GM11168 (cell line): Measurements from ENCODE around the gene NFIB.

ENCODE experiments used
- in situ Hi-C: fragments of 300-500 bp; cut with MboI; formaldehyde crosslinking; loops from one replicate; pipeline ENCODE4 v1.12.0; 2022; ENCODE audit warnings: low sequenced_read_pairs; ENCODE audit not compliant: unreplicated experiment

NFIB gene

DNA sequence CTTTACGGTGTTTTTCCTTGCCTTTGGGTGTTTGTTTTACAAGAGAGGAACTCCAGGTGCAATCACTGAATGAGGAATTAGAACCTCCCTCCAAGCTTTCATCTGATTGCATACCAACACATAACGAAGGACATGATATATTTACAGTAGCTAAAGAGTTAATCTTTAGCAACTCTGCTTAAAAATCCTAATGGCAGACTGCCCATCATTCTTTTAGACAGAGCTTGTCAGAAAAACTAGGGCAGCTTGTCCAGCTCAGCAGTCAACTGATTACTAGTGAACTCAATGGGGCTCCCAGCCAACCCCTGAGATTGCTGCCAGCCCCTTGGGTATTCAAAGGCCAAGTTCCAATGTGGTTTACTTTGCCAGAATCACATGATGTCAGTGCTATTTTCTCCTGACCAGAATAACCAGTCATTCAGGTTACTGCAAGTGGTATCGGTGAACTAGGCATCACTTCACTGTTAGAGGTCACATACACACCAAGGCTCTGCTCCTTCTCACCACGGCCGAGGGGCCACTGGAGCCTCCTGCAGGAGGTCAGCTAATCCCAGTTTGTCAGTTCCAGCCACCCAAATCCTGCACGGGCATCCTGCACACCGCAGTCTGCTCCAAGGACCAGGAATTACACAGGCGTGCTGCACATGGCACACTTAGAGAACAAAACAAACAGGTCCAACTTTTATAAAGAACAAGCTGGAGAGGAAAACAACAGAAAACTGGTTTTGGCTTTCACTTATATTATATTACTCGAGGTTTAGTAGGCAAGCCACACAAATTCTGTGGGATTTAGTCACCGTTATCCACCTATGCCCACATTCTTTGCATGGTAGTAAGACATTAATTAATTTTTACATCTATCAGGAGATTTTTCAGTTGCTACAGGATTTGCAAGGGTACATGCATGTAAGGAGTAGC lies 62.5 kb downstream of the NFIB start:
- in situ Hi-C loops = no loop called here

DNA sequence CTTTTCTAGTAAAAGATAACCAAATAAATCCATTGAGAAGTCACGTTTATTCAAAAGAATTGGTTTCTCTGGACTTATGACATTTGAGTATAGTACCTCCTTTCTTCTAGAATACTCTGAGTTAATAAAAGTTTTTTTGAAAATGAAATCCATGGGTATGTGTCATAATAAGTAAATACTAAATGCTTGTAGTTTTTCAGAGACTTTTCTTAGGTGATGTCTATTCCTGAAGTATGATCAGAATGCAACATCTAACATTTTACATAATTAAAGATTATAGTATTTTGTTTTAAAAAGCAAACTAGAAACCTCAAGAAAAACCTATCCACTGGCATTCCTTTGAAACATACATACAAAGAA lies 63.2 kb downstream of the NFIB start:
- in situ Hi-C loops = no loop called here

DNA sequence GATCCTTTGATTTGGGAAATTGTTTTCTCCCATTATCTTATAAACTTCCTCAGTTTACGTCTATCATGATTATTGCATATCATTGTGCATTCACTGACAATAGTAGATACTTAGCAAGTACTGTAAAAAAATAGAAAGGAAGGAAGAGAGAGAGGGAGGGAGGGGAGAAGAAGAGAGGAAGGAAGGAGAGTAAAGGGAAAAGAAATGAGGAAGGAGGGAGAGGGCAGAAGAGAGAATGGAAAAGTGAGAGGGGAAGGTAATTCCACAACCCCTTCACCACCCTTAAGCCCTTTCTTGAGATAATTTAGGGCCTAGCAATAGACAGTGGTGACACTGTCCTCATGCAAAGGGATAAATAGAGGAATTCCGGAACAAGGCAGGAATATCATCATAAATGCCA lies 64.4 kb downstream of the NFIB start:
- in situ Hi-C loops = no loop called here

DNA sequence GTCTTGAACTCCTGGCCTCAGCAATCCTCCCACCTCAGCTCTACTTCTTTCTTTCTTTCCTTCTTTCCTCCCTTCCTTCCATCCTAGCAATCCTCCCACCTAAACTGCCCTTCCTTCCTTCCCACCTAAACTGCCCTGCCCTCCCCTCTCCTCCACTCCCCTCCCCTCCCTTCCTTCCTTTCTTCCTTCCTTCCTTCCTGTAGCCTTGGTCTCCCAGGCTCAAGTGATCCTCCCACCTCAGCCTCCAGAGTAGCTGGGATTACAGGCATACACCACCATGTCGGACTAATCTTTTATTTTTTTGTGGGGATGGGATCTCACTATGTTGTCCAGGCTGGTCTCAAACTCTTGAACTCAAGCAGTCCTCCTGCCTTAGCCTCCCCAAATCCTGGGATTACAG lies 65.8 kb downstream of the NFIB start:
- in situ Hi-C loops = no loop called here

DNA sequence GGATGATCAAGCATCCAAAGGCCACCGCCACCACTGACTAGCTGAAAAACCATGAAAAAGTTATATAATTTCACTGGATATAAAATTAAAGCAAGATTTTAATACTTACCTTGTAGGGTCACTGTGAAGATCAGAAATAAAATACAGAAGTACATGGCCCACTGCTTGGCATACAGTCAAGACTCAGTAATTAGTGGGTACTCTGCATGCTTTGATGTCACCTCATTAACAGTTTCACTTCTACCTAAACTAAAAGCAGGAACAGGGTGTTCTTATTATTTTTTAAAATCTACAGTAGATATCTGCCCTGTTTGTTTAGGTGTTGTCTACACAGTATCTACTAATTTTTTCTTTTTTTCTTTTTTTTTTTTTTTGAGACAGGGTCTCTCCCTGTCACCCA lies 66.4 kb downstream of the NFIB start:
- in situ Hi-C loops = no loop called here

DNA sequence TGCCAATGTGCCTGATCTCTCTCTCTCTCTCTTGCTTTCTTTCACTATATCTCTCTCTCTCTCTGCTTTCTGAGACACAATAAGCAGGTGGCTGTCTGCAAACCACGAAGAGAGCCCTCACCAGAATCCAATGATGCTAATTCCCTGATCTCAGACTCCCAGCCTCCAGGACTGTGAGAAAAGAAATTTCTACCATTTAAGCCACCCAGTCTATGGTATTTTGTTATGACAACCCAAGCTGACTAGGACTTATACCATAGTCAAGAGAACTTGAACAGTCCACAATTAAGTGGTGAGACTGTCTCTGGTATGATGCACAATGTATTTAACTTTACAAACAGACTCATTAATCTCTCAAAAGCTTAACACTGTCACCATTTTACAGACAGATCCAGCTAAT lies 67.0 kb downstream of the NFIB start:
- in situ Hi-C loops = no loop called here

DNA sequence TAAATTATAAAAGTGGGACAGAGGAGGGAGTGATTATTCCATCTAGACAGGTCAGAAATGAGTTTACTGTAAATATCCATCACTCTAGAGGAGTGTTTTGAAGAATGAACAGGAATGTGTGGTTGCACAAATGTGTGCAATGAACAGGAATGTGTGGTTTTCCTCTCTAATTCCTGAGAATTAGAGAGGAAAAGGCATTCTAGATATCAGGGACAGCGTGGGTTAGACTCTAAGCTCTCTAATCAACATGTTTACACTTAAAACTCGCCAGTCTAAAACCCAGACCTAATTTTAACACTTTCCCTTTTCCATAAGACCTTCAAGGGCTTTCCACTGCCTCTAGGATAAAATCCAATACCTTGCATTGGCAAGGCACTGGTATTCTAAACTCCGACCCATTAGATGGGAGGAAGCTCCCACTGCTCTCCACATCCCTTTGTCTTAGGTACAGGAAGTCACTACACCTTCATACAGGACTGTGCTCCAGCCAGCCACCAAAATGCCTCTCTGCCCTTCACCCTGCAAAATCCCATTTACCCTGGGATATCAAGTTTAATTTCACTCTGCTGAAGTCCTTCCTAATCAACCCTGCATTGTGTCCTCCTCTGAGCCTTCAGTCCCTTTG lies 67.9 kb downstream of the NFIB start:
- in situ Hi-C loops = no loop called here

DNA sequence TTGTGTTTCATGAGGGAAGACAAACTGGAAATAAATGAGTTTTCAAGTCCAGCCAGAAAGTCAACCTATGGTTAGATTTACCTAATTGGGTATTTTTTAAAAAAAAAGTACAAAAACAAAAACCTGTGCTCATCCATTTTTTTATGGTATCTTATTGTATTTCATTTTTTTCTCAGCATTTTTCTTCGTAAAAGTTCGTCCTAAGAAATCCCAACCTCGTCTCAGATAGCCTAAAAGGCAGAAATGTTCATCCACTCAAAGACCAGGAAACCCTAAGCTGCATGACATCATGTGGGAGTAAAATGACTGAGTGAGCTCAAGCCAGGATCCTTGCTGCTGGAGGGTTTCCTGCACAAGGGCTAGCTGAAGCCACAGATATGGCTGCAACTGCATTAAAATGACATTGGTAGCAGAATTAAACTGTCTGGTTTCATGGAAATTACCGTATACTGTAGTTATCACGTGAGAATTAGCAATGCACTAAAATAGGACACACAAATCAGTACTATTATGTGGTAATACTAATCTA lies 70.4 kb downstream of the NFIB start:
- in situ Hi-C loops = no loop called here

DNA sequence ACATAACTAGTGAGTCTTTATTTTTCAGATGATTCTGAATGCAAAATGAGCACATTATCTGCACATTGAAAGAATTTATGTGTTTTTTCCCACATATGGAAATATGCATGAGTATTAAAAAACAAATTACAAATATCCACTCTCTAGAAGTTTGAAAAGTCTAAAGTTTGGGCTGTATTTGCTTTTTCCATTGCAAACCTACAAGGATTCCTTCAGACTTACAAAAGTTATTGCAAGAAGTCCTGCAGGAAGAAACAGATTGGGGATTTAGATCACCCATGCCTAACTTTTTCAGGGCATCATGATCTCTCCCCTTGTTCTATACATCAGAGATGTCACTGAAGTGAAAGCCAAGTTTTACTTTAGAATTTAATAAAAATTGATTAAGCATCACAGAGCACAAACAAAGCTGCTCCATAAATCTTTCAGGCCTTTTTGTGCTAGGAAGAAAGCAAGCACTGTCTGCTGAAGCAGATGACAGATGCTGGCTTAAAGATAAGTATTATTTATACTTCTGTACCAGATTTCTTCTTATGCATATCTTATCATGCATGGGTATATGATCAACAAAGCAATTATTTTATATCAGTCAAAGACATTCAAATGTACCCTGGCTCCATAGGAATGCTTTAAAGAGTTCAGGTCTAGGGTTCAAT lies 71.7 kb downstream of the NFIB start:
- in situ Hi-C loops = no loop called here

DNA sequence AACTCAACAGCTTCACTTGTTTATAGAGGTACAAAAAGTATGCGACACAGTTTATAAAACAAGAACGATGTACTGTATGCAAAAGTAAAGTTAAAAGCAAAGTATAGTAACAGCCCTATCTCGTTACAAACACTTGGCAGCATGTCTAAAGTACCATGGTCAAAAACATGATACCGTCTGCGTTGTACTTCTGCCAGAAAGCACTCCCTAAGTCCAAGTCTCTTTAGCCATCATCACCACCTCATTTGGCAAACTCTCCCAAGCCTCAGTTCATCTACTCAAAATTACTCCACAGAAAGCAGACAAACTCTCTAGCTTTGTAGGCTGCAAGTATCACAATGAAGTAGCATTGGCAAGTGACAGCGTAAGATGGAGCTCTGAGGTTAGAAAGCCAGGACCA lies 73.4 kb downstream of the NFIB start:
- in situ Hi-C loops = no loop called here

DNA sequence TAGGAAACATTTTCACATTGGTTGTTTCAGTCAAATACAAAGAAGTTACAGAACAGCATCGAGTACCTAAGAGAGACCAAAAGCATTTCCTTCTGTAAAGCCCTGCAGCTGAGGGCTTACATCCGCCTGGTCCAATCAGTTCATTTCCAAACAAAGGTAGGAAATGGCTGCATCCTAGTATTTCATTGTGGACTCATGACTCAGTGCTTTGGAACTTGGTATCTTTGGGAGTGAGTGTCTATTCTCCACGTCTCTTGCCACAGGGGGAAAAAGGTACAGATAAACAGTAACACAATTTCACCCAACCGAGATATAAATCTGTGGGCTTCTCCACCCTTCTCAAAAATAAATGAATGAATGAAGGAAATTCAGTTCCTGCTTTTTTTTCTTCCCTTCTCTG lies 75.4 kb downstream of the NFIB start:
- in situ Hi-C loops = no loop called here

DNA sequence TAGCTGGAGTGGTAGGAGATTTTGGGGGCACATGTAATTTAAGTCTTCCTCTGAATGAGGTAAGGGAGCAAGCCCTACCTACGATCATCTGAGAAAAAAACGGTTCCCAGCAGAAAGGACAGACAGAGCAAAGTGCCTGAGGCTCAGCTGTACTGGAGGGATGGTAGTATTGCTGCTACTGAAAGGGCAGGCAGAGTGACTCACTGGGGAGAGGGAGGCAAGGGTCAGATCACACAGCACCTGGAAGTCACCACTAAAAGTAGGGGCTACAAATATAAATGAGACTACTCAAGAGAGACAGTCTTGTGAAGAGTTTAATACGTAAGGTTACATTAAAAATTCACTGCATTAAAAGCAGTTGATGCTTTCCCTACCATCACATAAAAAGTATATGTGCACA lies 75.9 kb downstream of the NFIB start:
- in situ Hi-C loops = no loop called here

DNA sequence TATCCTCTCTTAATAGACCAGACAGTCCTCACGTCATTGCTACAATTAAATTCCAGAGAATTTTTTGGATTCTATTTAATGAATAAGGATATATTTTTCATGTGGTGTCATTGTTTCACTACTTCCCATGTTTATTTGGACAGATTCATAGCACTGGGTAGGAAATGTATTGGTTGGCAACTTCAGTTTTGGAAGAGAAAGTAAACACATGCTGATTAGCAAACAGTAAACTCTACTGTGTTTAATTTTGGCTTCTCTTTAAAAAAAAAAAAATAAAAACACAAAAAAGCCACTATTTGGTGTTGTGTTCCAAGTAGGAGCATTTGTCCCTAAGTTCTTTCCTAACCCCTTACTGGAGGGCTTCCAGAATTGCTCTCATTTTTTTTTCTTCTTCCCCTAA lies 77.3 kb downstream of the NFIB start:
- in situ Hi-C loops = no loop called here

DNA sequence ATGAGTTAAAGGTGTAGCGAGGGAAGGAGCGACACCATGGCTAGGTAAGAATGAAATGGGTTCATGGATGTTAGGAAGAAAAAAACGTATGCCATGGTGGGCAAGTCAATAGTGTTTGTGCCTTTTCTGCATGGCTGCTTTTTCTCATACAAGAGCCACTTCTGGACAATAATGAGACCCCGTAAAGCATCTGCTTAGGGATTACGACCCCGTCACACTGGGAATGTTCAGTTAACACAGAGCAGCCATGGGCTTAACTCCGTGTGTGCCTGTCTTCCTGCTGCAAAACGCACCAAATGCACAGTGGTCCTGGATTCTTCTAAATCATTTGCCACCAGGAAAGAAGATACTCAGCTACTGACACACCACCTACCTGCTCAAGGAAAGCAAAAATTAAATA lies 81.8 kb downstream of the NFIB start:
- in situ Hi-C loops = no loop called here

DNA sequence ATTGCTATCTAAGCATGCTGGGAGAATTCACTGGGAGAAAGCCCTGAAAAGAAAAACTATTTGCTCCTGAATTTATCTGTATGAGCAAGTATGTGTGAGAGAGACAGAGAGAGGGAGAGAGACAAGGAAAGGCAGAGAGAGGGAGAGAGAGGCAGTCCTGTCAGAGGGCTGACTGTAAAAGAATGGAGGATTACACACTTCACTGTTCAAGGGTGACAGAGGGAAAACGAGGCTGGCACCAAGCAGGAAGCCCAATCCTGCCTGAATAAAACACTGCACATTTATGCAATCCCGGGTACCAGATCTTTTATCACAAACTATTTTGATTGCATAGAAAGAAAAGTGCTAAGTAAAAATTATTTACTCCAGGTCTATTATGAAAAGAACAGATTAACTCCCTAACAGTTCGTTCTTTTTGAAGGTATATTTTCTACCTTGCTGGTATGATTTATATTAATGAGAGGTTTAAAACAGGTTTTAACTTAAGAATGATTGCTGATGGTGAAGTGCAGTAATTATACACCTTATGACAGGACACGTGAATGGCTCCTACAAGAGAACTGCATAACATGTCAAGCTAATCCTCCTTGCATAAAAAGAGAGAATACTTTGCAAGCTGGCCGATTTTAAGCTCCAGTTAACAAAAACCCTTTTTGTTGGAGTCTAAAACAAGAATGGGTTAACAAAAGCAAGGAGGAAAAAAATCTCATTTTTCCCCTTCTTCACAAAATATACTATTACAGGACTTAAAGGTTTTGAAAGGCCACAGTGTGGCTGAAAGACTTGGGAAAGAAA lies 82.5 kb downstream of the NFIB start:
- in situ Hi-C loops = no loop called here

DNA sequence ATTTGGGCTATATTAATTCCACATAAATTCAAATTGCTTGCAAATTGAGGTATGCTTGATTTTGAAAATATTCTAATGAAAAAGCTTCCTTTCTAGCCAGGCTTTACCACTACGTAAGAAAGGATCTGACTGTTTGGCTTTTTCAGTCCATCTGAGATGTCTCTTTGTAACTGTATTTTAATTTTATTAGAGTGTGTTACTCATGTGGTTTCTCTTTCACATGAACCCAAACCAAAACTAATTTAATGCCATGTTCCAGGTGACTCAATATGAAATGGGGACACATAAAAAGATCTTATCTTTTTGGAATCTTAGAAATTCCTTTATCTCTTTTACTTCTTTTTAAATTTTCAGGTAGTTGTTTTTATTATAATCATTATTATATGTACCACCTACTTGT lies 85.3 kb downstream of the NFIB start:
- in situ Hi-C loops = no loop called here

DNA sequence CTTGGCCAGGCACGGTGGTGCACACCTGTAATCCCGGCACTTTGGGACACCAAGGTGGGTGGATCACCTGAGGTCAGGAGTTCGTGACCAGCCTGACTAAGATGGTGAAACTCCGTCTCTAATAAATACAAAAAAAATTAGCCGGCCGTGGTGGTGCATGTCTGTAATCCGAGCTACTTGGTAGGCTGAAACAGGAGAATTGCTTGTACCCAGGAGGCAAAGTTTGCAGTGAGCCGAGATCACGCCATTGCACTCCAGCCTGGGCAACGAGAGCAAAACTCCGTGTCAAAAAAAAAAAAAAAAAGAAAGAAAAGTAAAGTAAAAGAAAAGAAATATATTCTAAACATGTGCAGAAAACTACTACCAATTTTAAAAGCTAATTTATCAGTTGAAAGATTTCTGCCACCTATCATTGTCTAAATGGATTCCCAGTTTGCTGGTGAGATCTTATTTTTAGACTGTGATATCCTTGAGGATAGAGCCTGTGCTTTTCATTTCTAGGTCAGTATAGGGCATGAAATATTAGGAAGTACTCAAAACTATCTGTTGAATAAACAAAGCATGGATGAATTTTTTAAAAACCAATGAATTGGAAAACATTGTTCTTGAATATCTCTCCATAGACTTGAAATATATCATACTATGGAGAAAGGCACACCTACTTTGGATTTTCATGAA lies 86.9 kb downstream of the NFIB start:
- in situ Hi-C loops = no loop called here

DNA sequence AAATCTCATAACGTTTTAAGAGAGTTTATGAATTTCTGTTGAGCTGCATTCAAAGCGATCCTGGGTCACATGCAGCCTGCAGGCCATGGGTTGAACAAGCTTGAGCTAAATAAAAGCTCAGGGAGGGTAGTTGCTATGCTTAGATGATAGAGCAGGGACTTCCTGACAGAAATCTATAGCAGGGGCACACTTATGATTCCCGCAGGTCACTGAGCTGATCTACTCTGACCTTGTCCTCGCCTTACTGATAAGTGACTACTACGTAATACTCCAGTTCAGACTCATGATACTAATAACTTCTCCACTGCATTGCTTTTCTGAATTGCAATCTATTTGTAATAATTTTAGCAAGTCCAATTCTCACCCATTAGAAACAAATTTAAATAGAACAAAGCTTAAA lies 90.9 kb downstream of the NFIB start:
- in situ Hi-C loops = no loop called here

DNA sequence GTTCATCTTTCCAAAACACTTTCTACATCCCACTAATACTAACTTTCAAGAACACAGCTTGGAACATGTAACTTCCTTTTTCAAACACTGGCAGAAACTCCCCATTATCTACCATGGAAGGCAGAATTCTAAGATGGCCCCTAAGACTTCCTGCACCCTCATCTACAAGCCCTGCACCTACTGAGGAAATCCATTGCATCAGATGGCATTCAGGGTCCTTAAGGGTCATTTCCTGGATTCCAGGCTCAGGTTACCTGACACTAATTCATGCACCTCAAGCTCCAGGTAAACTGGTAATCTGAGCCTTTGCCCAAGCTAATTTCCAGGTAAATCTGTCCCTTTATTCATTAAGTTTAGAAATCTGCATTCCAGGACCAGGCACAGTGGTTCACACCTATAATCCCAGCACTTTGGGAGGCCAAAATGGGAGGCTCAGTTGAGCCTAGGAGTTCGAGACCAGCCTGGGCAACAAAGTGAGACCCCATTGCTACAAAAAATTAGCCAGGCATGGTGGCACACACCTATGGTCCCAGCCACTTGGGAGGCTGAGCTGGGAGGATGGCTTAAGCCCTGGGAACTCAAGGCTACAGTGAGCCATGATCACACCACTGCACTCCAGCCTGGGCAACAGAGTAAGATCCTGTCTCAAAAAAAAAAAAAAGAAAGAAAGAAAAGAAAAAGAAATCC lies 91.6 kb downstream of the NFIB start:
- in situ Hi-C loops = no loop called here
